OCI-LY1 (cell line): ENCODE results near the gene HS3ST4.

ENCODE experiments used
- EZH2 ChIP-seq: fragments of 200-600 bp; sonication (generic), shearing (Covaris generic); IDR thresholded peaks from 2 replicates; pipeline ENCODE4 v1.8.0; 2017; ENCODE audit warnings: borderline replicate concordance, mixed run types, mild to moderate bottlenecking, antibody characterized with exemption, low read length, moderate library complexity, mixed read lengths
- TF ChIP-seq, protein P1 (sequence below): fragments of 200-600 bp; sonication (generic), shearing (Covaris generic); IDR thresholded peaks from 2 replicates; pipeline ENCODE4 v1.5.1; 2017; ENCODE audit warnings: mild to moderate bottlenecking, antibody characterized with exemption, low read length, moderate library complexity, mixed read lengths

DNA sequence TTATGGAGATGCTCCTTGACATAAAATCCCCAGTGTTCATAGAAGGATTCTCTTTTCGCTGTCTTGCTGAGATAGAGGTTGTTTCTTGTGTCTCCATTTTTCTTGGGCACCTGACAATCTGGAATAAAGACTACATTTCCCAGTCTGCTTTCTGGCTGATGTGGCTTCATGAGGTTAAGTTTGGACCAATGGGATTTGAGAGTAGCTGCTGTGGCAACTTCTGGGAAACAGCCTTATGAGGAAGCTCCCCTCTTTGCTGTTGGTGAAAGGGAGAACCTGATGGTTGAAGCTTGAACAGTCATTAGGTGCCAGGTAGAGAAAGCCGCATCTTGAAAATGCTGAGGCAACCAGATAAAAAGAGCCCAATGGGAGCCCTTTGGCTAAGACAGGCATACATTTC is 24.4 kb downstream of the HS3ST4 start:
- TF ChIP-seq, protein P1, sequence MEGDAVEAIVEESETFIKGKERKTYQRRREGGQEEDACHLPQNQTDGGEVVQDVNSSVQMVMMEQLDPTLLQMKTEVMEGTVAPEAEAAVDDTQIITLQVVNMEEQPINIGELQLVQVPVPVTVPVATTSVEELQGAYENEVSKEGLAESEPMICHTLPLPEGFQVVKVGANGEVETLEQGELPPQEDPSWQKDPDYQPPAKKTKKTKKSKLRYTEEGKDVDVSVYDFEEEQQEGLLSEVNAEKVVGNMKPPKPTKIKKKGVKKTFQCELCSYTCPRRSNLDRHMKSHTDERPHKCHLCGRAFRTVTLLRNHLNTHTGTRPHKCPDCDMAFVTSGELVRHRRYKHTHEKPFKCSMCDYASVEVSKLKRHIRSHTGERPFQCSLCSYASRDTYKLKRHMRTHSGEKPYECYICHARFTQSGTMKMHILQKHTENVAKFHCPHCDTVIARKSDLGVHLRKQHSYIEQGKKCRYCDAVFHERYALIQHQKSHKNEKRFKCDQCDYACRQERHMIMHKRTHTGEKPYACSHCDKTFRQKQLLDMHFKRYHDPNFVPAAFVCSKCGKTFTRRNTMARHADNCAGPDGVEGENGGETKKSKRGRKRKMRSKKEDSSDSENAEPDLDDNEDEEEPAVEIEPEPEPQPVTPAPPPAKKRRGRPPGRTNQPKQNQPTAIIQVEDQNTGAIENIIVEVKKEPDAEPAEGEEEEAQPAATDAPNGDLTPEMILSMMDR: no peak
- TF ChIP-seq EZH2: no peak
